NCI-H128 (cell line): ENCODE data around the gene MYO6.
"Not testable (repeated sequence)": the region's sequence is repeated elsewhere in the genome, so short reads cannot be mapped to it uniquely, and the experiment has no call there.

Source experiments
- DNase-seq: peaks from one replicate; lab custom pipeline; 2025; ENCODE audit not compliant: unreplicated experiment; lab: John Stamatoyannopoulos, UW

MYO6 gene

DNA sequence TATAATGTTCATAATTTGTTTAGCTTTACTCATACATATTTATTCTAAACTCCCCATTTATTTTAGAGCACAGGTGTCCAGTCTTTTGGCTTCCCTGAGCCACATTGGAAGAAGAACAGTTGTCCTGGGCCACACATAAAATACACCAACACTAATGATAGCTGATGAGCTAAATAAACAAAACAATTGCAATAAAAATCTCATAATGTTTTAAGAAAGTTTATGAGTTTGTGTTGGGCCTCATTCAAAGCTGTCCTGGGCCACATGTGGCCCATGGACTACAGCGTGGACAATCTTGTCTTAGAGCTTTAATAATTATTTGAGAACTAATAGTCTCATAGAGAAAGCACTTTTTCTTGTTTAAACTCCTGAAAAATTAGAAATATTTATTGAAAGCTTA, 131.3 kb downstream of the MYO6 start:
- no peak for DNase-seq

DNA sequence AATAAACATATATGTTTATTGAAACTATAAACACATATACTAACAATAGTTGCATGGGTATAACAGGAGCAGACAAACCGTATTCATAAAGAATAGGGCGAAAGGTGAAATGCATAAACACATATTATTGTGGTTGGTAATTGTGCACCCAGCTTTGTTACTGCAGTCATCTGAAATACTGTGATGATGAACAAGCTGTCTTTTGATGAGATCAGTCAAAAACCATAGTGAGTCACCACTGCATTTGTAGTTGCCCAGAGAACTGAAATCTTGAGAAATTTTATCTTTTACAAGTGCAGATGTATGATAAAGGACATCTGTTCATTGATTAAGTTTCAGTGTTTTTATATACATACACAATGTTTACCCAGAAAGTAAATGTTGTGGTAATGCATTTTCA, 133.7 kb downstream of the MYO6 start:
- DNase-seq = no peak

DNA sequence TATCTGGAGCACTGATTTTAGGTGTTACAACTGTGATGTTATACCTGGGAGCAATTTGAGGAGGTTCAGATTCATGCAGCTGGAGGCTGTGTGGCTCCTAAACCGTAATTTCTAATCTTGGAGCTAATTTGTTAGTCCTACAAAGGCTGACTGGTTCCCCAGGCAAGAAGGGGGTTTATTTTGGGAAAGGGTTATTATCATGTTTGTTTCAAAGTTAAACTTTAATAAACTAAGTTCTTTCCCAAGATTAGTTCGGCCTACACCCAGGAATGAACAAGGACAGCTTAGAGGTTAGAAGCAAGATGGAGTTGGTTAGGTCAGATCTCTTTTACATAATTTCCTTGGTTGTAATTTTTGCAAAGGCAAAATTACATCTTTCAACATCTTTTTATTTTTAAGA, 135.8 kb downstream of the MYO6 start:
- DNase-seq = no peak

DNA sequence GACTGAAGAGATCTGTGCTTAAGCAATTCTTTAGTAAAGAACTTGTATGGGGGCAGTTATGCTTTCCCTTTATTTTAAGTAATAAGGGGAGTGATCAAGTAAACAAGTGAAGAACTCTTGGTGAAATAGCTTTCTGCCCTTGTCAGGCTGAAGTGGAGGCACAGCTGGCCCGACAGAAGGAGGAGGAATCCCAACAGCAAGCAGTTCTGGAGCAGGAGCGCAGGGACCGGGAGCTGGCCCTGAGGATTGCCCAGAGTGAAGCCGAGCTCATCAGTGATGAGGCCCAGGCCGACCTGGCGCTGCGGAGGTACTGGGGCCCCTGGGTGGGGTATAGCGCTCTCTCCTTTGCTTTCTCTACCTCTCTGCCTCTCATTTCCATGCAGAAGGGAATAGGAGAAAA, 143.3 kb downstream of the MYO6 start:
- DNase-seq = no peak

DNA sequence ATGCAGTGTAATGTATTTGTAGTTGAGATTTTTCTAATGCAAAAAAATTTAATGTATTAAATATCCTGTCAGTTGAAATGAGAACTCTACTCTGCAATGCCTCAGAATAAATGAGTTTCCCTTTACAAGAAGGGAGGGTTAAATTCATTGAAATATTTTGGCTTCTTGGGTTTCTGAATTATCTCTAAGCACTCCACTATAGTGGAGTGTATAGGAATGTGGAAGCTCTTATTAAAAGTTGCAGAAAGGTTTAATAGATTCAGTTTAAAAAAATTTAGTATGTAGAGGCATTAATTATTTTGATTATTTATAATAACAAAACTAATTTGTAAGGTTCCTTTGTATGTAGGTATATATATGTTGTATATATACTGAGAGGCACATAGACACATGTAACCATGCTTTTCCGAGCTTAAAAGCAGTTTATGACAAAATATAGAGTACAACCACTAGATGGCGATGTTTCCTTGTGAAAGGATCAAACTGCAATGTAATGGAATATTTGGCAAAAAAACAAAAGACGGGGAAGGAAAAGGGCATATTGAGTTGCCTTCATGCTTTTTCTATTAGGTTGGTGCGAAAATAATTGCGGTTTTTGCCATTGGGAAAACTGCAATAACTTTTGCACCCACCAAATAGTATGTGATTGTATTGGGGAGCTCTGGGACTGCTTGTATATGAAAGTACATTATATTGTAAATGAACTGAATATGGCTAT, 144.2 kb downstream of the MYO6 start:
- no peak for DNase-seq

DNA sequence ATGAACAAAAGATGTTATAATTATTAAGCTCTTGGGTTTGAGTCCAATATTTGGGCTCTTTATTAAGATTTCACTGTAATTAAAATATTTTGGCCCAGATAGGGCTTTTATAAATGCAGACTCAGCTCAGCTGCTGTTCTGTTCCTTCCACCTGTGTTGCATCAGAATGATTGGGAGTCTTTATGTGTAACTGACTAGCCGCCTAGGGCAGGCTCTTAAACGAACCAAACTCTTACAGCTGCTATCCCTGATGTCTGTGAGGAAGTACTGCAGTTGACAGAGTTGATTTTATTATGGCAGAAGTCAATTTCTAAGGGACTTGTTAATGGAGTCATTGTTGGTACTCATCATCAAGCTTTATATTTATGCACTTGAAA, 144.7 kb downstream of the MYO6 start:
- DNase-seq = no peak

DNA sequence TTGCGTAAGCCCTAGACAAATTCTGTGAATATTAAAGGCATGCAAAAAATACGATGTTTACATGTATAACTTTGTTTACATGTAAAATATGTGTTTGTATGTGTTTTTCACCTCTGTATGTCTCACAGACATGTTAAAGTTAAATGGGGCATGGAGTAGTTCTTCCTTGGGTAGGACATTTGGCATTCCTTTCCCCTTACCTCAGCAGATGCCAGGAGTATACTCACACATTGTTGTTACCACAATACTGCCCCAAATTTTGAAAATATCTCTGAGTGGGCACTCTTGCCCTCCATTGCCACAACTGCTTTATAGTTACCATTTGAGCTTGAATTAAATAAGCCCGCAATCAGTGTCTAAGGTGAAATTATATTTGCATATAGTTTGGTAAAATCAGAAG, 147.5 kb downstream of the MYO6 start:
- DNase-seq = no peak

DNA sequence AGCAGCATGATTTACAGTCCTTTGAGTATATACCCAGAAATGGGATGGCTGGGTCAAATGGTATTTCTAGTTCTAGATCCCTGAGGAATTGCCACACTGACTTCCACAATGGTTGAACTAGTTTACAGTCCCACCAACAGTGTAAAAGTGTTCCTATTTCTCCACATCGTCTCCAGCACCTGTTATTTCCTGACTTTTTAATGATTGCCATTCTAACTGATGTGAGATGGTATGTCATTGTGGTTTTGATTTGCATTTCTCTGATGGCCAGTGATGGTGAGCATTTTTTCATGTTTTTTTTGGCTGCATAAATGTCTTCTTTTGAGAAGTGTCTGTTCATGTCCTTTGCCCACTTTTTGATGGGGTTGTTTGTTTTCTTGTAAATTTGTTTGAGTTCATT, 151.2 kb downstream of the MYO6 start:
- not testable (repeated sequence) for DNase-seq

DNA sequence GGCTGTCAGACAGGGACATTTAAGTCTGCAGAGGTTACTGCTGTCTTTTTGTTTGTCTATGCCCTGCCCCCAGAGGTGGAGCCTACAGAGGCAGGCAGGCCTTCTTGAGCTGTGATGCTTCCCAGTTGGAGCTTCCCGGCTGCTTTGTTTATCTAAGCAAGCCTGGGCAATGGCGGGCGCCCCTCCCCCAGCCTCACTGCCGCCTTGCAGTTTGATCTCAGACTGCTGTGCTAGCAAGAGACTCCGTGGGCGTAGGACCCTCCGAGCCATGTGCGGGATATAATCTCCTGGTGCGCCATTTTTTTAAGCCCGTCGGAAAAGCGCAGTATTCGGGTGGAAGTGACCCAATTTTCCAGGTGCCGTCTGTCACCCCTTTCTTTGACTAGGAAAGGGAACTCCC, 156.1 kb downstream of the MYO6 start:
- DNase-seq = not testable (repeated sequence)

DNA sequence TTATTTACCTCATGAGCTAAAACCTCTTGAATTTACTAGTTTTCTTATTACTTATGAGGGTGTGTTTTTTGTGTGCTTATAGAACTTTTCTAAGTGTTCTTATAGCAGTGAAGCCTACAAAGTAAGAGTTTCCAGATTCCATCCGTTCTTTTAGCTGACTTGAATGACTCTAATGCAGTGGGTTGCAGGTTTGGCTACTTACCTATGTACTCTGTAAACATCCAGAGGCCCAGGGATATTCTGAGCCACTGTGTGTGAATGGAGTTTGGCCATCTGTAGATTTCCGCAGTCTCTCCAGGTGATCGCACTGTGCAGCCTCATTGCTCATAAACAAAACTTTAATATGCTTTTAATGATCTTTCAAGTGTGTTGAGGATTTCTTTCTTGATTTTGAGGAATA, 157.8 kb downstream of the MYO6 start:
- no peak for DNase-seq

DNA sequence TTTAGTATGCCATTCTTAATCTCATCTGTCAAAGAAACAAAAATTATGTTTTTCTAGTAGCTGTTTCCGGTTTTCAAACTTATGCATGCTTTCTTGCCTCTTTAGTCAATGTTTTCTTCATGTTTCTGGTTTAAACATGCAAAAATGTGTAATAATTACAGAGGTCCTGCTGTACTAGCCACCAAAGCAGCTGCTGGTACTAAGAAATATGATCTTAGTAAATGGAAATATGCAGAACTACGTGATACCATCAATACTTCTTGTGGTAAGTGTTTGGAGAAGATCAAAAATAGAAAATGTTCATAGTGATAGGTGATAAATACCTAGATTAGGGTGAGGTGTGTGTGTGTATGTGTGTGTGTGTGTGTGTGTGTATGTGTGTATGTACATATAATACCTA, 158.4 kb downstream of the MYO6 start:
- no peak for DNase-seq

DNA sequence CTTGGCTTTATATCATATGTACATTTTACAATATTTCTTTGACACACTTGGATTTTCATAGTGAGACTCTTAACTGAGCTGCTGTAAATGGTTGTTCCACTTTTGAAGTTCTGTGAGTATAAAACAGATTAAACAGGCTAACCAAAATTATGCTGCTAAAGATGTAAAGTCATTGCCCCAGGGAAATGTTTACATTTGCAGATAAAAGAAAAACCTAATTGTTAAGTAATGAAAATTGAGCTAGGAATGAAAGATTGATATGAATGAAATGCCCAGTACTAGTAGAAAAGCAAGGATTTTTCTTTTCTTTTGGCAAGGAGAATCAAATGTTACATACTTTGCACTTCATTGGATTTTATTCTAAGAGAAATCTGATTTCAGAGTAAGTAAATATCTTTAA, 164.0 kb downstream of the MYO6 start:
- DNase-seq = no peak

DNA sequence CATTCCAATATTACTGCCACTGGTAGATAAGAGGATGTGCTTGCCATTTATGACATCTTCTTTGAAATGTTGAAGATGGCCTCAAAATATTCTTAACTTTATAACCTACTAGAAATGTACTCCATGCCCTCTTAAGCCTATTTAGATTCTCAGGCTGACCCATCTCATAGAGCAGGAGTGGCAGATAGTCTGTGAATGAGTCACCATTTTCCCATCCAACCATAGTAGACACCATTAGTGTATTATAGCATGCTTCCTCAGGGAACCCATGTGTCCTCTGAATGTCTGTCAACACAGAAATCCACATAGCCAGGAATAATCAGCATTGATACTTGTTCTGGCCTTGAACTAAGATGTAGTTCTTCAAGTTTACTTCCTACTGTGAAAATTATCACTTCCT, 173.2 kb downstream of the MYO6 start:
- no peak for DNase-seq

DNA sequence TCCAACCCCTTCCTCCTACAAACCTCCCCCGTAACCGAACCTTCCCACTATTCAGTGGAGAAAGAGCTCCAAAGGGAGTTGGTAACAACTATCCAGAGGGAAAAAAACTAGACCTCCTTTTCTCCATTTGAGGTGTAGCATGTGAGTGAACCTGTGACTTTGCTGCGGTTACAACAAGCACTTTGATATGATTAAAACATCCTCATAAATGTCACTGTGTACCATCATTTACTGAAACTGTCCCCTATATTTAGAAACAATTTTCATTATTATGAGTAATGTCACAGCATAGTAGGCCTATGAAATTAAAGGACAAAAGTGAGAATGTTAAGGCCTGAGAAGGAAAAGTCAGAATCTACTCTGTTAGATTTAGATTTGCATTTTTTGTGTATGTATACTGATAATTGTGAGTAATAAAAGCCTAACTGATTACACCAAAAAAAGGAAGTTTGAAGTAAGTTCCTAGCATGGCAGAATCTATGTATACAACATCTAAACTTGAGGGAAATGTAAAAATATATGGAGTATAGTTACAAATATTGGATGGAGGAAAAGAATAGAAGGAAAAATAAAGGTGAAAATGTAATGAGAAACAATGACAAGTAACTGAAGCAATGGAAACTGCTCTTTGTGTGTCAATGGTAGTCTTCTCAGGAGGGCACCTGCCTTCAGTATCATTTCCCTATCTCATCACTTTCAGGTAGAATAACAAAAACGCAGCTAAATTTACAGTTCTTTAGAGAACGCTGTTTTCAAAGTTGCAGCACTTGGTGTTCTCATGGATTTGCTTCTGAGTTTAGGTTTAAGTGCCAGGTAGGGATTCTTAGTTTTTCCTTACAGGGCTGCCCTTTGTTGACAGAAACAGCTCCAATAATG, 177.5 kb downstream of the MYO6 start:
- no peak for DNase-seq

DNA sequence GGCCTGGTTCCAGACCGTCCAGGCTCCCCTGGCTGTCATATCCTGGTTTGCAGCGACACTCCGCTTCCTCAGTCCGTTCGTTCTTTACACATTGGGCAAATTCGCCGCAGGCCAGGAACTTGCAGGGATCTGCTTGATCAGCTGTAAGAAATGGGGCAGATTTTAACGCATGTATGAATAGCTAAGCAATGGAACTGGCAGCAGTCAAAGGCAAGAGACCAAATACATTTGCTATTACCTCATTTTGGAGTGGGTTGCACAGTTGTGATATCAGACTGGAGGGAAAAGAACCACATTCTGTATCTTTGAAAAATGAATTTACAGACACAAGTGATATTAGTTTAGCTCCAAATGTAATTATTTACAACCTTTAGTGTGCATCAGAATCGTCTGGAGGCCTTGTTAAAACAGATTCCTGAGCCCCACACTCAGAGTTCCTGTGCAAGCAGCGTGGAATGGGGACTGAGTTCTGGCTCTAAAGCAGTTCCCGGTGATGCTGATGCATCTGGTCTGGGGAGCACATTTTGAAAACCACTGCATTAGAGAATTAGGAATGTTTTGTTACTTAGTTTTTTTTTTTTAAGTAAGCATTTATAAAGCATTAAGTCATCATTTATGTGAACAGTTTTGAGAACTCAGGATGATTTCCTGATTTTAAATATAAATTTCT, 182.1 kb downstream of the MYO6 start:
- DNase-seq = no peak

DNA sequence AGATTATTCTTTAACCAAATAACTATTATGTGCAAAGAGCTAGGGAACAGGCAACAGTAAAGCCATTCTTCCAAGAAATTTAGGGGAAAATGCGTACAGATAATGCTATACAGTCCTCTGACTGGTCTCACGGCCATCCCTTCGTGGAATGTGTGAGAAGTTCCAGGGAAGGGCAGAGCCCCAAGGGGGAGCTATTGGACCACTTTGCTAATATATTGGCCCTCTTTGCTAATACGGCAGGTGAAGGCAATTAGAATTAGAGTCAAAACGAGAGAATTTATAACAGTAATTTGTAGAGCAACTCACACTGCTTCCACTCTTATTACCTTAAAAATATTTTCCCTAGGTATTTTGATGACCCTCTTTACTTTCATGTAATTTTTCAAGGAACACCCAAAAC, 183.0 kb downstream of the MYO6 start:
- no peak for DNase-seq

DNA sequence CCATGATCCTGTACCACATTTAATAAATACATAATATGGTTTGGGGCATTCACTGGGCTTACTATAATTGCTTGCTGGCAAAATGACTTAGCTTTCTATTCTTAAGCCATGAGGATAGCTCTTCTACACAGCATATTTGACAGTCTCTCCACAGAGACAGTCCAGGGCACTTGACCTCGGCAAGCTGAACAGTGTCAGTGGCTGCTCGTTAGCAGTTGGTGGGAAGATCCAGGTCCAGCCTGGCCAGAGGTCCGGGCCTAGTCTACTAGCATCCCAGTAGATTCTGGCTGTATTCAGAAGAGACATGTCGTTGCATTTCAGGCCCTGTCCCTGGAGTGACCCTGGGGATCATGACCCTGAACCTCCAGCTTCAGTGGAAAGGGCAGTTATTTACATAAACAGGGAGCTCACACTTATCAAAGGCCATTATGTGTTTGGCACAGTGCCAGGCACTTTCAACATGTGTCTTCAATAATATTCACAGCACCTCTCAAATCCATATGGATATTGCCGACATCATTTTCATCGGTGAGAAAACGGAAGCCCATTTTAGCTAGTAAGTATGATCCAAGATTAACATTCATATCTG, 184.4 kb downstream of the MYO6 start:
- no peak for DNase-seq

DNA sequence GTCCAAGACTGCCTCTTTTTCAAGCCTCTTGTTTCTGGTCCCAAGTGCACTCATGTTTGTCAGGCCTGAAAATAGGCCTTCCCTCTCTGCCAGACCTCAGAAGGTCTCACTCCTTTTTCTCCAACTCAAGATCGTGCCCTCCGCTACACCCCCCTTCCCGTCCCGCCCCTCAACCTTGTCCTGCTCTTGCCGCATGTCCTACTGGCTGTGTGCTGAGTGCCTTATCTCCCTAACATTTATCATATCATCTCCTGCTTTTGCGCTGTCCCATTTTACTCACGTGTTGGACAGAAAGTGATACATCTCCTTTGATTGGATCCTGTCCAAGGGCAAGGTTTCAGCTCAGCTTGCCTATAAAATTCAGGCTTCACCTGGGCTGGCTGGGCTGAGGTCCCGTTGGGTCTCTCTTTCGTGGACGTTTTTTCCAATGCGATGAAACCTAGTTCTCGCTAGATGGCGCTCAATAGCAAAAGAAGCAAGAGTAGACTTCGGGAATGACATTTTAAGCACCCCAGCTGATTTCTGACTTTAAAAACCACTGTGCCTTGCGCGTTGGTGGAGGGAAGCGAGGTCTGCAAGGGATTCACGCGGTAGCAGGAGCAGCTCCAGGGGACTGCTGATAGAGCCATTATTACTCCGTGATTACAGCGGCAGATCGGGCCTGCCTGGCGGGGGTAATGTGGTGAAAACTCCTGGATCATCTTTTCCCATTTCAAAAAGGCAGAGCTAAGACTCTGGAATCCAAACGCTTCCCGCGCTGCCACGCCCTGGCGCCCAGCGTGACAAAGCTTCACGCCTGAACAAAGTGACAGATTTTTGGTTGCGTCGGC, 185.8 kb downstream of the MYO6 start:
- DNase-seq = peak; percentile 49

DNA sequence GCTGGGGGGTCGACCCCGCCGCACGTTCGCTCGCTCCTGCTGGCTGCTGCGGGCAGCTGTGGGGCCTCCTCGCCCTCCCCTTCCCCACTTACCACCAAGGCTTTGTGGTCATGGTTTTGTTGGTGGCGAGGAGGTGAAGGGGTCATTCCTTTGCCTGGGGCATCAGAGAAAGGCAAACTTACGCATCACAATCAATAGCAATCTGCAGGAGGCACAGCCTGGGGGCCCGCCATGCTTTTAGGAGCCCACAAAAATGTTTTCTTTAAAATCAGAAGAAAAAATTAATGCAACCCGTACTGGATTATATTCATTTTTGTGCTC, 186.4 kb downstream of the MYO6 start:
- no peak for DNase-seq

DNA sequence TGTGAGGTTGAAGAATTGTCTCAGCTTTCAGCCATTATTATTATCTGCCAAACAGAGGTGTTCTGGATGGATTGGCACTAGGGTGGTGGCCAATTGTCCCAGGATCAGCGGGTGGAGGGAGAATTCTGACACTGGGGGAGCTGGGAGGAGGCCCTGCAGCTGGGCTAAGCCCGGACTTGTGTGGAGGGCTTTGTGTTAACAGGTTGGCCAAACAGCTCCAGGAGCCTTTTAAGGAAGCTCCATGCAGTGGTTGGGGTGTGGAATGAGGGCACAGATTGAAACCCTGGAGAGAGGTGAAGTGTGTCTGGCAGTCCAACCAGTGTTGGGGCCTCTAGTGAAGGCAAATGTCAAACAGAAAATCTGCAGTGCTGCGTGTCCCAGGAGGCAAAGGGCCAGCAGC, 187.6 kb downstream of the MYO6 start:
- no peak for DNase-seq

DNA sequence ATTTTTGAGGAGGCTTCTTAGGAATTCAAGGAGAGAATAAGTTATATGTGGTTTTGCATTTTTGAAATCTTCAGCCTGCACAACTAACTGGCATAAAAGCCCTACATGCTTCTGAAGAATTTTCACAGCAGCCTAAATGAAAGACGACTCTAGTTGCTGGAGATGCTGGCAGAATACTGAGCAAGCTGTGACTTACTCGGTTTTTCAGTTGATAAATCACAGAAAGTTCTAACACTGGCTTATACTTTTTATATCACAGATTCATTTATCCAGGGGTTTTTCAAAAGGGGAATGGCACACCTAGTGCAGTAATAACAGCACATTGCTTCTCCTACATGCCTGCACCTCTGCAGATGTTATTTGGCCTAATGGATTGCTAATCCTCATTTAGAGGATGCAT, 188.8 kb downstream of the MYO6 start:
- no peak for DNase-seq
